Measurements from ENCODE around the gene ZMYND8.

Gene ZMYND8

DNA sequence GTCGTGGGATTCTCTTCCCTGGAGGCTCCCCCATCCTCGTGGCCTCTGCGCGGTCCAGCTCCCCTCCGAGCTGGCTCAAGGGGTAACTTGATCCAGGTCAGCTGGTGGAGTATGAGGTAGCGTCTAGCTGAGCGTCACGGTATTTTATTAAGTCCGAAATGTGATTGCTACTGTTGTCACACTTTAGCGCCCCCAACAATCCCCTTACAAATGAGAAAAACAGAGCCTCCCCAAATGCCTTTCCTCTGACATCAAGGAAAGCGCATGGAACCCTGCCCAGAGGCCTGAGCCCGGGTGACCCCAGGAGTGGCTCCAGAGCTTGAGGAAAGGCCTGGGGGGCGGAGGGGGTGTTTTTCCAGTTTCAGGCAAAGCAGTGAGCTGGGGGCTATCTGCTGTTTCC is 192.4 kb downstream of the ZMYND8 start:
- TF ChIP-seq, protein P1, sequence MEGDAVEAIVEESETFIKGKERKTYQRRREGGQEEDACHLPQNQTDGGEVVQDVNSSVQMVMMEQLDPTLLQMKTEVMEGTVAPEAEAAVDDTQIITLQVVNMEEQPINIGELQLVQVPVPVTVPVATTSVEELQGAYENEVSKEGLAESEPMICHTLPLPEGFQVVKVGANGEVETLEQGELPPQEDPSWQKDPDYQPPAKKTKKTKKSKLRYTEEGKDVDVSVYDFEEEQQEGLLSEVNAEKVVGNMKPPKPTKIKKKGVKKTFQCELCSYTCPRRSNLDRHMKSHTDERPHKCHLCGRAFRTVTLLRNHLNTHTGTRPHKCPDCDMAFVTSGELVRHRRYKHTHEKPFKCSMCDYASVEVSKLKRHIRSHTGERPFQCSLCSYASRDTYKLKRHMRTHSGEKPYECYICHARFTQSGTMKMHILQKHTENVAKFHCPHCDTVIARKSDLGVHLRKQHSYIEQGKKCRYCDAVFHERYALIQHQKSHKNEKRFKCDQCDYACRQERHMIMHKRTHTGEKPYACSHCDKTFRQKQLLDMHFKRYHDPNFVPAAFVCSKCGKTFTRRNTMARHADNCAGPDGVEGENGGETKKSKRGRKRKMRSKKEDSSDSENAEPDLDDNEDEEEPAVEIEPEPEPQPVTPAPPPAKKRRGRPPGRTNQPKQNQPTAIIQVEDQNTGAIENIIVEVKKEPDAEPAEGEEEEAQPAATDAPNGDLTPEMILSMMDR (IDR thresholded peaks at IDR 0.05; ENCODE audit: control extremely low read depth, extremely low read depth, low read depth, missing control alignments) = no peak
- ChIA-PET POLR2A (no interaction called here), CTCF (interaction anchor here (1.4 kb wide), 1 partner anchor 17 kb away, joined by 5 read pairs; no protein-coding TSS in a partner anchor)
- no peak for DNase-seq (ENCODE audit: extremely low spot score)

DNA sequence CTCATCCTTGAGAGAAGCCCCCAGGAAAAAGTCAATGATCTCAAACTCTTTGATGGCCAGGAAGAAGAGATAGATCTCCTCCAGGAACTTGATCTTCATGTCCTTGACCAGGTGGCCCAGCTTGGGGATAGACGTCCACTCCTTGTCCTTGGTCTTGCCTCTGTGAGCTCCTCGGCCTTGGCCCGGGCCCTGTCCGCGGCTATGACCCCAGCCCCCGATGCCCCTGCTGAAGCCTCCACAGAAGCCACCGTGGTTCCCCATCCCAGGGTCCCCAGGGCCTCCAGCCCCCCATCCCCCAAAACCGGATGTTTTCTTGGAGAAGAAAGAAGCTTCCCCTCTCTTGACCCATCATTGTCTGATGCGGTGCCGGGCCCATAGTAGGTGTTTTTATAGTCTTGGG is 195.1 kb downstream of the ZMYND8 start:
- TF ChIP-seq, protein P1 (IDR thresholded peaks at IDR 0.05; ENCODE audit: control extremely low read depth, extremely low read depth, low read depth, missing control alignments) = no peak
- ChIA-PET POLR2A (no interaction called here), CTCF (no interaction called here)
- no peak for DNase-seq (ENCODE audit: extremely low spot score)

- POLR2A ChIA-PET = no interaction called here
- no peak for DNase-seq (ENCODE audit: extremely low spot score)
- CTCF ChIA-PET = no interaction called here
- TF ChIP-seq, protein P1 (IDR thresholded peaks at IDR 0.05; ENCODE audit: control extremely low read depth, extremely low read depth, low read depth, missing control alignments) = no peak
Observed at GRCh38 chr20:47160992-47161391, 195.5 kb downstream of the ZMYND8 start.

GRCh38 chr20:47160240-47160639 is 196.3 kb downstream of the ZMYND8 start:
- ChIA-PET CTCF (no interaction called here), POLR2A (no interaction called here)
- DNase-seq (ENCODE audit: extremely low spot score) = no peak
- TF ChIP-seq, protein P1 (IDR thresholded peaks at IDR 0.05; ENCODE audit: control extremely low read depth, extremely low read depth, low read depth, missing control alignments) = no peak
